DOHH2 (cell line): ENCODE data around the gene DESI2.

ENCODE experiments used
- CTCF ChIP-seq: fragments of 200-600 bp; sonication (generic); IDR thresholded peaks from one replicate; pipeline ENCODE4 v1.5.1; 2014; ENCODE audit warnings: antibody characterized with exemption, mild to moderate bottlenecking, low read depth, low read length; ENCODE audit not compliant: poor library complexity, severe bottlenecking
- EZH2phosphoT487 ChIP-seq: fragments of 200-600 bp; sonication (generic); IDR thresholded peaks from 2 replicates; pipeline ENCODE4 v1.6.1; 2017; ENCODE audit warnings: borderline replicate concordance, mild to moderate bottlenecking, antibody characterized with exemption, low read length, moderate library complexity, mixed read lengths

DNA sequence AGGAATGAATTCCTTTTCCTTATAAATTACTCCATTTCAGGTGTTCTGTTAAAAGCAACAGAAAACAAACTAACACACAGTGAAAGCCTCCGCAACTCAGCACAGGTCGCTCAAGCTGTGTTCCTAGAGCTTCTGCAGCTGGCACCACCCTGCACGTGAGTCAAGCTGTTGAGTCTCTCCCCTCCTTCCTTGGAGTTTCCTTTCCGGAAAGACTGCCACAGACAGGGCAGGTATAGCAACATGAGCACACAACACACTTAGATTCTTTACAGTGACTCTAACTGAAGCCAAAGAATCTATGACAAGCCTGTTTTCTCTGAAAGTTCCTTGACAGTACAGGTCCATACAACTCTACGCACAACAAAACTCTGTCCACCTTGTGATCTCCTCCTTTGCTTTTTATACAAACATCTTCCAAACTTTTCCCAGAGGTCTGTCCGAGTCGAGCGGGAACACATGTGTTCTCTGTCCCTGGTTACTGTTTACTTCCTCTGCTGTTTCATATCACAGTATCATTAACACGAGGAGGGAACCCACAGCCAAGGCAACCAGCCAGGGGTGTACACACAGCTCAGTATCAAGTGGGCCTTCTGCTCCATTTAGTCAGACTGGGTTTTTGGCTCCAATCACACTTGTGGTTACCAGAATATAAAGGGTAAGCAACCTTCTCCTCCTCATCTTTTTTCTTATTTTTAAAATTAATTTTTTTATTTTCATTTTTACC, 38.7 kb upstream of the DESI2 start:
- TF ChIP-seq CTCF (no peak), EZH2phosphoT487 (no peak)
